A673 (cell line): ENCODE results near the gene DYNLRB2. TPM values are rescaled to one million over a fixed set of nuclear protein-coding genes. Genes with fewer than 3 reads are reported as not detected.

Source experiments
- BruUV-seq: library from RNA; stranded (reverse); fragments of 400-500 nt; replicated peaks from 2 replicates; lab custom pipeline; 2021; lab: Mats Ljungman, UMichigan
- CTCF ChIA-PET: fragments of 300-600 bp; sonication (Branson Sonifier 250); formaldehyde crosslinking; loops from one replicate; lab custom pipeline; 2022; ENCODE audit warnings: antibody characterized with exemption; lab: Charles Lee
- POLR2A ChIA-PET: fragments of 300-600 bp; sonication (Branson Sonifier 250); formaldehyde crosslinking; loops from one replicate; lab custom pipeline; 2022; ENCODE audit warnings: antibody characterized with exemption; ENCODE audit not compliant: low non-redundant PET; lab: Charles Lee
- DNase-seq: peaks from one replicate; pipeline ENCODE4 v3.0.0-alpha.2; 2015; ENCODE audit warnings: low spot score
- H3K27ac ChIP-seq: fragments of 200-600 bp; sonication (generic); 2 replicates; pipeline ENCODE4 v1.5.1; 2016; ENCODE audit warnings: mixed run types, low read depth, mild to moderate bottlenecking, mixed read lengths, antibody characterized with exemption, low read length; ENCODE audit not compliant: poor library complexity, severe bottlenecking
- H3K27me3 ChIP-seq: fragments of 200-600 bp; sonication (generic); replicated peaks from 2 replicates; pipeline ENCODE4 v1.6.1; 2017; ENCODE audit warnings: mixed run types, low read depth, mild to moderate bottlenecking, mixed read lengths, antibody characterized with exemption, low read length; ENCODE audit not compliant: insufficient read depth, poor library complexity
- H3K36me3 ChIP-seq: fragments of 200-600 bp; sonication (generic); 2 replicates; pipeline ENCODE4 v1.6.1; 2016; ENCODE audit warnings: mixed run types, mild to moderate bottlenecking, mixed read lengths, antibody characterized with exemption, low read length; ENCODE audit not compliant: insufficient read depth, poor library complexity, severe bottlenecking
- H3K4me1 ChIP-seq: fragments of 200-600 bp; sonication (generic); 2 replicates; pipeline ENCODE4 v1.6.1; 2017; ENCODE audit warnings: mixed run types, mild to moderate bottlenecking, mixed read lengths, antibody characterized with exemption, low read length; ENCODE audit not compliant: insufficient read depth, poor library complexity, severe bottlenecking
- H3K4me3 ChIP-seq: fragments of 200-600 bp; sonication (generic); 2 replicates; pipeline ENCODE4 v1.5.1; 2016; ENCODE audit warnings: low read depth, mixed run types, mild to moderate bottlenecking, mixed read lengths, low read length; ENCODE audit not compliant: poor library complexity, severe bottlenecking
- H3K9me3 ChIP-seq: fragments of 200-600 bp; sonication (generic); 2 replicates; pipeline ENCODE4 v1.6.1; 2016; ENCODE audit warnings: mixed run types, low read depth, mild to moderate bottlenecking, mixed read lengths, antibody characterized with exemption, low read length; ENCODE audit not compliant: poor library complexity, severe bottlenecking
- EZH2 ChIP-seq: fragments of 200-600 bp; sonication (generic); IDR thresholded peaks from 2 replicates; pipeline ENCODE4 v1.6.1; 2017; ENCODE audit warnings: borderline replicate concordance, low read depth, mild to moderate bottlenecking, mixed read lengths, antibody characterized with exemption, low read length; ENCODE audit not compliant: poor library complexity, severe bottlenecking
- intact Hi-C: fragments of 100-400 bp; cut with micrococcal nuclease; formaldehyde crosslinking; loops from one replicate; pipeline ENCODE4 v1.10.0; 2022; ENCODE audit not compliant: unreplicated experiment
- total RNA-seq: library from RNA; stranded (reverse); gene quantifications from 2 replicates; pipeline ENCODE4 v1.2.3, GENCODE V29; 2021
- TF ChIP-seq, protein P1 (sequence below): fragments of 300-800, 200-600 bp; sonication (generic); conservative IDR thresholded peaks from 2 replicates; pipeline ENCODE4 v1.5.1; 2017; ENCODE audit warnings: low read depth, mild to moderate bottlenecking, antibody characterized with exemption, low read length, moderate library complexity, mixed read lengths

Gene DYNLRB2
- total RNA-seq, 1 experiment from 2014 or later: not detected

DNA sequence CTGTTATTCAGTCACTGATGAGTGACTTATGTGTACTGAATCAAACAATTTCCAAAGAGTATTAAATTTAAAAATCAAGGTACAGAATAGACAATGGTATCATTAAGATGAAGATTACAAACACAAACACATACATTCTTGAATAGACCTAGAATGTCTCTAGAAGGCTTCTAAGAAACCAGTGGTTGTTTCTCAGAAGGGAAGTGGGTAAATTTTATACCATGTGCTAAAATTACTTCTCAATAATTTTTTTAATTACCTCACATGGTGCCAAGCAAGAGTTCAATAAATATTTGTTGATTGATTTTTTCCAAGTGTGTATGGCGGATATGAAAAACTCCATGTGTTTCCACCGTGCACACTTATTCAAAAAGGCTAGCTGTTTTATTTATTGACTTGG, 6.4 kb downstream of the DYNLRB2 start:
- intact Hi-C loops: no loop called here
- POLR2A ChIA-PET: no interaction called here
- peaks cover 4% of the 10 kb centered on the region for H3K27me3 ChIP-seq
- no peak overlapping the region for H3K27ac ChIP-seq
- no peaks in the 10 kb centered on the region for H3K4me1 ChIP-seq
- DNase-seq: no peak
- no peak for TF ChIP-seq EZH2
- TF ChIP-seq, protein P1, sequence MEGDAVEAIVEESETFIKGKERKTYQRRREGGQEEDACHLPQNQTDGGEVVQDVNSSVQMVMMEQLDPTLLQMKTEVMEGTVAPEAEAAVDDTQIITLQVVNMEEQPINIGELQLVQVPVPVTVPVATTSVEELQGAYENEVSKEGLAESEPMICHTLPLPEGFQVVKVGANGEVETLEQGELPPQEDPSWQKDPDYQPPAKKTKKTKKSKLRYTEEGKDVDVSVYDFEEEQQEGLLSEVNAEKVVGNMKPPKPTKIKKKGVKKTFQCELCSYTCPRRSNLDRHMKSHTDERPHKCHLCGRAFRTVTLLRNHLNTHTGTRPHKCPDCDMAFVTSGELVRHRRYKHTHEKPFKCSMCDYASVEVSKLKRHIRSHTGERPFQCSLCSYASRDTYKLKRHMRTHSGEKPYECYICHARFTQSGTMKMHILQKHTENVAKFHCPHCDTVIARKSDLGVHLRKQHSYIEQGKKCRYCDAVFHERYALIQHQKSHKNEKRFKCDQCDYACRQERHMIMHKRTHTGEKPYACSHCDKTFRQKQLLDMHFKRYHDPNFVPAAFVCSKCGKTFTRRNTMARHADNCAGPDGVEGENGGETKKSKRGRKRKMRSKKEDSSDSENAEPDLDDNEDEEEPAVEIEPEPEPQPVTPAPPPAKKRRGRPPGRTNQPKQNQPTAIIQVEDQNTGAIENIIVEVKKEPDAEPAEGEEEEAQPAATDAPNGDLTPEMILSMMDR: no peak
- CTCF ChIA-PET: no interaction called here
- no peaks in the 10 kb centered on the region for H3K9me3 ChIP-seq
- H3K4me3 ChIP-seq: no peak overlapping the region
- BruUV-seq: no TSS peak
- no peaks in the 10 kb centered on the region for H3K36me3 ChIP-seq

DNA sequence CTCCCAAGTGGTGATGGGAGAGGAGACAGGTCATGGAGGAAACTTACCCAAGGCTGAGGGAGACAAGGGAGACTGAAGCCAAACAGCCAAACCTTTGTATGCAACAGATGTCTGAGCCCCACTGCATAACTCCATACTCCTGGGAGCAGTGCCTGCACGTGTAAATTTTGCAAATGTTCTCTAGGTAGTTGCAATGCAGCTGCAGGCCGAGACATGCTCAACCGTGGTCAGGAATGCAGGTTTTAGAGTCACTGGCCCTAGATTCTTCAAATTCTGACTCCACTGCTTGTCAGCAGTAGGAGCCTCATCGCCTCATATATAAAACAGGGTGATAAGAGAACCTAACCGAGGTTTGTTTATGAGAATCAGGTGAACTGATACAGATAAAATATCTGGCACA, 11.5 kb downstream of the DYNLRB2 start:
- Histone ChIP-seq H3K36me3 (no peaks in the 10 kb centered on the region), H3K9me3 (no peaks in the 10 kb centered on the region), H3K27ac (no peak overlapping the region), H3K4me1 (no peaks in the 10 kb centered on the region), H3K4me3 (no peak overlapping the region), H3K27me3 (peaks cover 4% of the 10 kb centered on the region)
- no peak for TF ChIP-seq EZH2
- ChIA-PET POLR2A (no interaction called here), CTCF (no interaction called here)
- no peak for DNase-seq
- intact Hi-C loops: no loop called here
- BruUV-seq: no TSS peak

DNA sequence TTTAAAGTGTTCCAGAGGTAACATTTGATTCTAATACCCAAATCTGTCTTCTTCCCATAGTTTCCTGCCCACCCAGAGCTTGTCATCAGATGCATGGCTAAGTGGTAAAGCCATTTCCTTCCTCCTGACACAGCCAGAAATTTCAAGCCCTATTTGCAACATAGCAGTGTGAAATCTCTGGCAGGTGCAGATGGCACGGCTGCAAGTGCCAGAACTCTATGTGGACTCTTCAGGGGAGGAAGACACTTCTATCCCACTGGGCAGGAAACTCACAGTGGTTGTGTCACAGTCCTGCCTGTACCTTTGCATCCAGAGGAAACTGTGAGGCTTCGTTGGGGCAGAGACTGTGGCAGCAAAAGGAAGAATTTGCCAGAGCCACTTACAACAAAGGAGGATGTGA, 13.2 kb downstream of the DYNLRB2 start:
- ChIA-PET CTCF (no interaction called here), POLR2A (no interaction called here)
- no peak for DNase-seq
- no TSS peak for BruUV-seq
- Histone ChIP-seq H3K4me1 (no peaks in the 10 kb centered on the region), H3K9me3 (no peaks in the 10 kb centered on the region), H3K4me3 (no peak overlapping the region), H3K27me3 (peaks cover 4% of the 10 kb centered on the region), H3K36me3 (no peaks in the 10 kb centered on the region), H3K27ac (no peak overlapping the region)
- intact Hi-C loops: no loop called here
- TF ChIP-seq, protein P1: no peak
- no peak for TF ChIP-seq EZH2

DNA sequence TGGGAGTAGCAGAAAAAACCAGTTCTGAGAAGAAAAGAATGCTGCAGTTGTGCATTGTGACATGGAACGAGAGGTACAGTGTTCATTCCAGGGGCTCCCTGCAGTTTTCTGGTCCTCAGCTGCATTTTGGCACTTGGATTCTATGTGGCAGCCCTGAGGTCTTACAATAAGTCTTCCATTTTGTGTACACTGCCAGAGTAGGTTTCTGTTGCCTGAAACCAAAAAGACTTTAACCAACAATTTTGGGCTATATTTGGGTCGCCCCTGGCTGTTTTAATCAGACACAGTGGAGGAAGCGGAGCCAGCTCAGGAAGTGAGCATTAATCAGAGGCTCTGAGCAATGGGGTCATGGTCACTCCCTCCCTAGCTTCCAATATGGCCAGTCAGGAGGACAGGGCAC, 15.7 kb downstream of the DYNLRB2 start:
- Histone ChIP-seq H3K27me3 (no peaks in the 10 kb centered on the region), H3K27ac (no peak overlapping the region), H3K4me1 (no peaks in the 10 kb centered on the region), H3K36me3 (no peaks in the 10 kb centered on the region), H3K9me3 (no peaks in the 10 kb centered on the region), H3K4me3 (no peak overlapping the region)
- ChIA-PET POLR2A (no interaction called here), CTCF (no interaction called here)
- intact Hi-C loops: no loop called here
- TF ChIP-seq, protein P1: no peak
- no peak for TF ChIP-seq EZH2
- DNase-seq: no peak
- no TSS peak for BruUV-seq
